ENCODE measurements around the gene SIX1.

SIX1 gene

GRCh38 chr14:60648934-60649874, at the start of gene SIX1:
Gene SIX1, minus strand, starts transcription at chr14:60649477. Its CDS starts 288 bp downstream, at chr14:60649189.
- no peak for DNase-seq

- DNase-seq: no peak
Measured at GRCh38 chr14:60695327-60695726, 46.0 kb upstream of the SIX1 start.

GRCh38 chr14:60691383-60692113, 42.3 kb upstream of the SIX1 start:
- DNase-seq: no peak

- no peak for DNase-seq
Measured at GRCh38 chr14:60686865-60687264, 37.6 kb upstream of the SIX1 start.

- no peak for DNase-seq
Measured at GRCh38 chr14:60684203-60684602, 34.9 kb upstream of the SIX1 start.

GRCh38 chr14:60681271-60681670, 32.0 kb upstream of the SIX1 start:
- no peak for DNase-seq

- no peak for DNase-seq
Measured at GRCh38 chr14:60680511-60680910, 31.2 kb upstream of the SIX1 start.

GRCh38 chr14:60679566-60680258, 30.4 kb upstream of the SIX1 start:
- DNase-seq: no peak

- DNase-seq: no peak
Measured at GRCh38 chr14:60677701-60678100, 28.4 kb upstream of the SIX1 start.

GRCh38 chr14:60670989-60671388, 21.7 kb upstream of the SIX1 start:
- no peak for DNase-seq

GRCh38 chr14:60668431-60669112, 19.3 kb upstream of the SIX1 start:
- DNase-seq: no peak

GRCh38 chr14:60665177-60665550, 15.9 kb upstream of the SIX1 start:
- no peak for DNase-seq

GRCh38 chr14:60662982-60663381, 13.7 kb upstream of the SIX1 start:
- DNase-seq: no peak

GRCh38 chr14:60661721-60662120, 12.4 kb upstream of the SIX1 start:
- no peak for DNase-seq

GRCh38 chr14:60658909-60659585, 9.8 kb upstream of the SIX1 start:
- no peak for DNase-seq

- no peak for DNase-seq
Measured at GRCh38 chr14:60658211-60658690, 9.0 kb upstream of the SIX1 start.

GRCh38 chr14:60657456-60658210, 8.4 kb upstream of the SIX1 start:
- DNase-seq: no peak

GRCh38 chr14:60656686-60657455, 7.6 kb upstream of the SIX1 start:
- DNase-seq: no peak

- no peak for DNase-seq
Measured at GRCh38 chr14:60655898-60656685, 6.8 kb upstream of the SIX1 start.
